IPS-18c (cell line): Measurements from ENCODE around the gene AFMID.
"Not testable (repeated sequence)": the region's sequence is repeated elsewhere in the genome, so short reads cannot be mapped to it uniquely, and the experiment has no call there.

Experiments
- H3K4me3 ChIP-seq: 2 replicates; pipeline ENCODE4 v1.7.0; 2013; ENCODE audit warnings: low read depth, mild to moderate bottlenecking, low read length, moderate library complexity; ENCODE audit not compliant: insufficient read depth
- H3K9me3 ChIP-seq: one replicate; pipeline ENCODE4 v1.6.1; 2013; ENCODE audit warnings: mild to moderate bottlenecking, low read length, moderate library complexity; ENCODE audit not compliant: control insufficient read depth, insufficient read depth

Gene AFMID

GRCh38 chr17:78148286-78149016 is 38.7 kb upstream of the AFMID start:
- Histone ChIP-seq H3K9me3 (no peaks in the 10 kb centered on the region), H3K4me3 (no peak overlapping the region)

DNA sequence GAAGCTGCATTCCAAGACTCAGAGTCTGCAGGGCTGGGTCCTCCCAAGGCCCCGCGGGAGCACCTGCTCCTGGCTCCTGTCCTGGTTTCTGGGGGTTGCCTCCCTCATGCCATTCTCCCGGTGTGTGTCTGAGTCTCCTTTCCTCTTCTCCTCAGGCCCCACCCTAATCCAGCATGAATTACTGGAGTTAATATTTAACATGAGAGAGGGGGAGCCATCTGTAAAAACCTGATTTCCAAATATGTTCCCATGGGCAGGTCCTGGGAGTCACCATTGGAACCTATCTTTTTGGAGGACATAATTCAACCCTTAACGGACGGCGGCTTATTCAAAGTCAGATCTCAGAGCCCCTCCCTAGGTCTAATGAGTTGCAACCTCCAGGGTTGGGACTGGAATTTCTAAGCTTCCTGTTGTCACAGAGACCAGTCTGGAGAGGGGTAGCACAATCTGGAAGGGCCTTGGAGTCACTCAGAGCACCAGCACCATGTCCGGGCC is 35.6 kb upstream of the AFMID start:
- Histone ChIP-seq H3K9me3 (no peaks in the 10 kb centered on the region), H3K4me3 (no peak overlapping the region)

GRCh38 chr17:78154903-78155811 is 32.0 kb upstream of the AFMID start:
- Histone ChIP-seq H3K4me3 (no peak overlapping the region), H3K9me3 (no peaks in the 10 kb centered on the region)

- H3K4me3 ChIP-seq, result no peak overlapping the region
- no peaks in the 10 kb centered on the region for H3K9me3 ChIP-seq
Observed at GRCh38 chr17:78159575-78160158, 27.5 kb upstream of the AFMID start.

GRCh38 chr17:78163881-78164747 is 23.0 kb upstream of the AFMID start:
- Histone ChIP-seq H3K9me3 (no peaks in the 10 kb centered on the region), H3K4me3 (no peak overlapping the region)

GRCh38 chr17:78164748-78165607 is 22.2 kb upstream of the AFMID start:
- Histone ChIP-seq H3K4me3 (no peak overlapping the region), H3K9me3 (no peaks in the 10 kb centered on the region)

GRCh38 chr17:78166416-78166815 is 20.7 kb upstream of the AFMID start:
- Histone ChIP-seq H3K4me3 (no peak overlapping the region), H3K9me3 (no peaks in the 10 kb centered on the region)

DNA sequence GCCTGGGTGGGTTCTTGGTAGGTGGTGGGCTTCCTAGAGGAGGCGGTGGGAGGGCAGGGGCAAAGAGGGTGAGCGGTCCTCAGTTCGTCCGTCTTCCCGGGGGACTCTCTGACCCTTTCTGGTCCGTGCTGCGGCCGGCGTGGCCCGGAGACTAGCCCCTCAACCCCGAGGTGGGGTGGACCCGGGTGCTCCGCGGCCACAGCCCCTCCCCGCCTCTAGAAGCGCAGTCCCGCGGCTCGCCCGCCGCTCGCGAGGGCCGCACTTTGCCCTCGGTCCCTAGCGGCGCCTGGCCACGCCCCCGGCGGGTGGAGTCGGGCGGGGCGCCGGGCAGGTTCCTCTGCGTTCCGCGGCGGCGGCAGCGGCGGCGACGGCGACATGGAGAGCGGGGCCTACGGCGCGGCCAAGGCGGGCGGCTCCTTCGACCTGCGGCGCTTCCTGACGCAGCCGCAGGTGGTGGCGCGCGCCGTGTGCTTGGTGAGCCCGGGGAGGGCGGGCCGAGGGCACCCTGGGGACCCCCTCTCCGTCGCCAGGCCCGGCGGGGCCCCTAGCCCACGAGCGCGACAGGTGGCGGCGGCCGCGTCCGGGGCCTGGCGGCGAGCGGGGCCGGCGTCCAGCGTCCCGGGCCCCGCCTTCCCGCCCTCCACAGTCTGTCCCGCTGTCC is 18.8 kb upstream of the AFMID start, which contains the start of gene SYNGR2:
Gene SYNGR2, plus strand, starts transcription at position 340 of the 661 bp plus-strand sequence. Its CDS starts 36 bp downstream, at position 376.
- H3K4me3 ChIP-seq, result peak within 1 kb of the TSS; percentile 61
- no peaks in the 10 kb centered on the region for H3K9me3 ChIP-seq

- peak overlapping the region; percentile 61 for H3K4me3 ChIP-seq
- H3K9me3 ChIP-seq, result no peaks in the 10 kb centered on the region
Observed at GRCh38 chr17:78168903-78169793, 18.0 kb upstream of the AFMID start.

DNA sequence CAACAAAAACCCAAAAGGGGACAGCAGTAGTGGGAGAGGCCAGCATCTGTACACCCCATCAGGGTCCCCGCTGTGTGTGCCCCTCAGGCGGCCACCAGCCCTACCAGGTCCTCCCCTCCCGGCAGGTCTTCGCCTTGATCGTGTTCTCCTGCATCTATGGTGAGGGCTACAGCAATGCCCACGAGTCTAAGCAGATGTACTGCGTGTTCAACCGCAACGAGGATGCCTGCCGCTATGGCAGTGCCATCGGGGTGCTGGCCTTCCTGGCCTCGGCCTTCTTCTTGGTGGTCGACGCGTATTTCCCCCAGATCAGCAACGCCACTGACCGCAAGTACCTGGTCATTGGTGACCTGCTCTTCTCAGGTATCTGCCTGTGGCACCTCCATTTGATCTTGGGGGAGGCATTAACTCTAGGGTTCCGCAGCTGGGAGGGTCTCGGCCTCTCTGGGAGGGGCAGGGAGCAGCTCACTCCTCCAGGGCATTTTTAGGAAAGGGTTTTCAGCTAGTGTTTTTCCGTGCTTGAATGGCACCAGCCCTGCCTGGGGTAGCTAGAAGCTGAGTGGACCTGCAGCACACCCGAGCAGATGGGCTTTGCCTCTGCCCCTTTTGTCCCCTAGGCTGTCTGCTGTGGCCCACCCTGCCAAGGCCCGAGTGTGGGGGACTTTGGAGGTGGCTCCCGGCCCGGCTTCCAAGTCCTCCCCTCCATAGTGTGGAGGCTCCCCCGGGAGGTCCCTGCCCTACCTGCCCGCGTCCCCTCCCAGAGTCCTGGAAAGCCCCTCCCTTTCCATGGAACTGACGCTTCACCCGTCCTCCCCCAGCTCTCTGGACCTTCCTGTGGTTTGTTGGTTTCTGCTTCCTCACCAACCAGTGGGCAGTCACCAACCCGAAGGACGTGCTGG is 16.2 kb upstream of the AFMID start:
- Histone ChIP-seq H3K4me3 (no peak overlapping the region), H3K9me3 (no peaks in the 10 kb centered on the region)

GRCh38 chr17:78171591-78172248 is 15.4 kb upstream of the AFMID start:
- H3K4me3 ChIP-seq, H3K9me3 ChIP-seq: not testable (repeated sequence)

GRCh38 chr17:78172249-78173051 is 14.7 kb upstream of the AFMID start:
- no peak overlapping the region; the same call in 1 of the 2 replicates for H3K4me3 ChIP-seq
- no peaks in the 10 kb centered on the region for H3K9me3 ChIP-seq
